ENCODE results near the gene ARHGAP24. TPM values are rescaled to one million over a fixed set of nuclear protein-coding genes. Genes with fewer than 3 reads are reported as not detected.

Gene ARHGAP24
- total RNA-seq, 1 experiment from 2014 or later: 34.6 TPM

DNA sequence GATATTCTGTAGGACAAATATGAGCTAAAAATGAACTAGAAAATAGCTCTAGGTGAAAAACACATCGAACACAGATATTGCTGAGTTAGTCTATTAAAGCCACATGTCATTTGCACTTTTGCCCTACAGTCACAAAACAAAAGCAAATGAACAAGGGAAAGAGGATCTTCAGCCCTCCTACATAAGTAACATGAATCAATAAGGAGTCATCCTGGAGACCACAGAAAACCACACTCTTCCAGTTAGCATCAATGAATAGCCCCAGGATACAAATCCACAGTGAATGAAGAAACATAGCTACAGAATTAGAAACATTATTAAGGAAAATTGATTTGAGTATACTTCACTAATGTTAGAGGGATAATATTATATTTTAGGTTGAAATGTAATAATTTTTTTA lies 573.5 kb downstream of the ARHGAP24 start:
- Histone ChIP-seq H3K4me3 (no peak overlapping the region), H3K36me3 (no peaks in the 10 kb centered on the region), H3K27ac (no peak overlapping the region), H3K27me3 (no peaks in the 10 kb centered on the region), H3K4me1 (0 out of 2 replicates have a peak, but pooled peaks cover 6% of the 10 kb centered on the region), H3K9me3 (replicated peaks) (no peaks in the 10 kb centered on the region)
- DNase-seq: no peak

DNA sequence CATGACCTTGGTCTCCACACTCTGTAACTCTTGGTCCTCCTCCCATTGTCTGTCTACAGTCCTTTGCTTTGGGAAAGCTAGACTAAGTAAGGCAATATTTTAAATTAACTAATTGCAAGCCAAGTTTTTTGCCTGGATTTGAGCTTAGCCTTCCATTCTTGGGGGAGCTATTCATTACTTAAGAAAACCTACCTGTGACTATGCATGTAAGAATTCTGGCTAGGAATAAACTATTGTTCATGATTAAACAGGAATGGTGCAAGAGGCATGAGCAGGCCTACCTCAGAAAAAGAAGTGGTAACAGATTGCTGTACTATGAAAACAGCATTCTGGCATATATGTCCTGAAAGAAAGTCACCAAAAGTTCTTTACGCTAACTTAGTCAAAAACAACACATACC lies 575.5 kb downstream of the ARHGAP24 start:
- H3K27me3 ChIP-seq: no peaks in the 10 kb centered on the region
- no peaks in the 10 kb centered on the region for H3K36me3 ChIP-seq
- H3K4me1 ChIP-seq: peaks cover 23% of the 10 kb centered on the region
- DNase-seq: no peak
- H3K4me3 ChIP-seq: no peak overlapping the region
- no peak overlapping the region for H3K27ac ChIP-seq
- no peaks in the 10 kb centered on the region for H3K9me3 ChIP-seq (replicated peaks)
